GM19043 (cell line): Measurements from ENCODE around the gene CRADD.
"Not testable (repeated sequence)": the region's sequence is repeated elsewhere in the genome, so short reads cannot be mapped to it uniquely, and the experiment has no call there.

Source experiments
- ATAC-seq: cut with Tn5 transposase; IDR thresholded peaks from one replicate; pipeline ENCODE4 v1.9.1; 2021; ENCODE audit warnings: low read depth; ENCODE audit not compliant: unreplicated experiment

CRADD gene

DNA sequence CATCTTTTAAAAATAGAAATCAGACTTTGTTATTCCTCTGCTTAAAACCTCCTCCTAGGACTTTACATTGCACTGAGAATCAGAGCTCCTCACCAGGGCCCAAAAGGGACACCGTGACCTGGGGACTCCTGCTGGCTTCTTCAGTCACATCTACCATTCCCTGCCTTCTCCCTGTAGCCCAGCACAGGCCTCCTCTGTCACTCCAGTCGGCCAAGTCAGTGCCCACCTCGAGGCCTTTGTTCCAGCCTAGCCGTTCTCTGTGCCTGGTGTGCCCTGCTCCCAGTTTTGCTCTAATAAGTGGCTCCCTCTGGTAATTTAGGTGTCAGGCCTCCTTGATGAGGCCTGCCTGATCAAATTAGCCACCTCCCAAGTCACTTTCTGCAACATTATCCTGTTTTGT, 27.4 kb downstream of the CRADD start:
- no peak for ATAC-seq

DNA sequence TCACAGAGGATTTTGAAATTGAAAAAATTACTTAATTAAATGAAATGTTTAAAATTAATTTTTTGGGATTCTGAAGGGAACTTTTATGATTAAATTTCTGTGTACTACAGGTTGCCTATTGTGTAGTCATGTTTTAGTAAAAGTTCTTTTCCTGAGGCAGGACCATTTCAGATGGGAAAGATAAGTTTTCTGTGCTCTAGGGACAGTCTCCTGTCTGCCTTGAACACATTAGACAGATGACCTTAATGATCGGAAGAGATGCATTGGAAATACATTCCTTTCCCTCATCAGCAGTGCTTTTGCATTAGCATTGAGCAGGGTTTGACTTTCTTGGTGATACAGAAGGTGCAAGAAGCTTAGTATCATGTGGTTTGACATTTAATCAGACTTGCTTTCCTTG, 28.1 kb downstream of the CRADD start:
- ATAC-seq, result no peak

DNA sequence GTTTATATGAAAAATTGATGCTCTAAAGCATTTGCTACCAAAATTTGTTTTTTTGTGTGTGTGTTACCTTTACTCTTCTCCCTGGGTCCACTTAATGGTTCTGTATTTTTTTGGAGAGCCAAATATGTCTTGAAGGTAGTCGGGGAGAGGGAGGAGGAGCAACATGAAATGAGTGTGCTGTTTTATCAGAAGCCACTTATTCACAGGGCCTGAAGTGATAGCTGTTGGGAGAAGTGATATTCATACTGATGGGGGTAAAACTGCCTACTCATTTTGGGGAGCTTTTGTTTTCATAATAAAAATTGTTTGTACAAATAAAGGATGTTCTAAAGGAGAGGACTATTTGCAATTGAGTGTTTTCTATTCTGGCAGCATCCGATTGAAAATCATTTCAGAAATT, 29.2 kb downstream of the CRADD start:
- ATAC-seq, result no peak

DNA sequence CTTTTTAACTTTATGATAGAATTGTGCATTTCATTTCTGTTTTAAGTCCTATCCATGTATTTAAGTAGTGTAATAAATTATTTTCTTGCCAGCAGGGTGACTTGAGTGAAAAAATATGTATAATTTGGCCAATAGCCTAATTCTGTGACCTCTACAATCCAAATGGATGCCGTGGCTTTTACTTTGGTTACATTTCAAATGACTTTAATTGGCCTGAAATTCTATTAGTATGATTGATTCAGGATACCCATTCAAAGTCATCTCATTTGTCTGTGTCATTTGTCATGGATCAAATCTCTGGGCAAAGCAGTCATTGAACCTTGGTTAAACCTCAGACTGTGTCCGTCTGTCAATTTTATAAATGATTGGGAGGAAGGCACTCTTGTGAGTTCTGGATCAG, 29.6 kb downstream of the CRADD start:
- ATAC-seq, result no peak

DNA sequence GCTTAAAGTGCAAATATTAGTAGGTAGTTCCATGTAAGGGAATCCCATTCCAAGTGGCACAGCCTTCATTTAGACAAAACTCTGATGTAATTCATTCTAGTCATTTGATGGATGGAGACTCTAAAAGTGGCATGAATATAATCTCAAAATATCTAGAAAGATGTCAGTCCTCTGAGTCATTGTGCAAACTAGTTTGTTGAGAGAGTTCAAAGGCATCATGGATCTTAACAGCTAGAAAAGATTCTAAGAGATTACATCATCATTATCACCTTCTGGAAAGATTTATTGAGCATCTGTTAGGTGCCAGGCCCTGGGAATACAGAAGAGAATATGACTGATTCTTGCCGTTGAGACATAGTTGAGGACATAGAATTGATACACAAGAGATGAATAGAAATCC, 30.7 kb downstream of the CRADD start:
- ATAC-seq, result no peak

DNA sequence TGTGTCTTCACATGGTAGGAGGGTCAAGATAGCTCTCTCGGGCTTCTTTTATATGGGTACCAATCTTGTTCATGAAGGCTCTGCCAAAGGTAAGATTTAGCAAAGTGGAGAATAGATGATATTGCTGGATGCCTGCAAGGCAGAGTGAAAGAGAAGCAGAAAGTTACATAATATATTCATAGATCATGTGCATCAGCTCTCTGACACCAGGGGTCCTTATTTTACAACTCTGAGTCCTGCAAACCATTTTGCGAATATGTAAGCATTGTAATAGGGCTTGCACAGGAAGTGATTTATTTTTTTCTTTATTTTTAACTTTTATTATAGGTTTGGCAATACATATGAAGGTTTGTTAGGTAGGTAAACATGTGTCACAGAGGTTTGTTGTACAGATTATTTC, 31.8 kb downstream of the CRADD start:
- ATAC-seq, result no peak

DNA sequence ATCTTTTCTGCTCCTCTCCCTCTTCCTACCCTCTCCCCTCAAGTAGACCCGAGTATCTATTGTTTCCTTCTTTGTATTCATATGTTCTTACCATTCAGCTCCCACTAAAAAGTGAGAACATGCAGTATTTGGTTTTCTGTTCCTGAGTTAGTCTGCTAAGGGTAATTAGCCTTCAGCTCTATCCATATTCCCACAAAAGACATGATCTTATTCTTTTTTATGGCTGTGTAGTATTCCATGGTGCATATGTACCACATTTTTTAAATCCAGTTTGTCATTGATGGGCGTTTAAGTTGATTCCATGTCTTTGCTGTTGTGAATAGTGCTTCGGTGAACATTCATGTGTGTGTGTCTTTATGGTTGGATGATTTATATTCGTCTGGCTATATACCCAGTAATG, 32.2 kb downstream of the CRADD start:
- ATAC-seq, result no peak

DNA sequence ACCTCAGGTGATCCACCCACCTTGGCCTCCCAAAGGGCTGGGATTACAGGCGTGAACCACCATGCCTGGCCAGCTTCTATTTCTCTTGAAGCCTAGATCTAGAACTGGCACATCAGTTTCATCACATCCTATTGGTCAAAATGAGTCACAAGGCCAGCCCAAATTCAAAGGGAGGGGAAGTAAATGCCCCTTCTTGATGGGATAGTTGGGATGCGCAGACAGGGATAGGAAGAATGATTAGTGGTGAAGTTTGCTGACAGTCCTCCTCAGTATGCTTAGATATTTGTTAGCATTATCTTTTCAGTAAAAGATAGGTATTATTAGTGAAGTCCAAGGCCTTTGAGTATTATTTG, 33.4 kb downstream of the CRADD start:
- no peak for ATAC-seq

DNA sequence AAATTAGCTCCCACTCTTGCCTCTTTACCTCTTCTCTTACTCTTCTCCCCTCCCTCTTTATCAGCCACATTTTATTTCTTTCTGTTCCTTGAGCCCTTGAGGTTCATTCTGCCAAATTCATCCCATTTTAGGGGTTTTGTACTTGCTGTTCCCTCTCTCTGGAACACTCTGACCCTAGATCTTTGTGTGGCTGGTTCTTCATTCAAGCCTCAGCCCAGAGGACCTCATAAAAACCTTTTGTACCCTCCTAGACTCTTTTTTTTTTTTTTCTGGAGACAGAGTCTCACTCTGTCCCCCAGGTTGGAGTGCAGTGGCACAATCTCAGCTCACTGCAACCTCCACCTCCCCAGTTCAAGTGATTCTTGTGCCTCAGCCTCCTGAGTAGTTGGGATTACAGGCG, 34.3 kb downstream of the CRADD start:
- not testable (repeated sequence) for ATAC-seq

DNA sequence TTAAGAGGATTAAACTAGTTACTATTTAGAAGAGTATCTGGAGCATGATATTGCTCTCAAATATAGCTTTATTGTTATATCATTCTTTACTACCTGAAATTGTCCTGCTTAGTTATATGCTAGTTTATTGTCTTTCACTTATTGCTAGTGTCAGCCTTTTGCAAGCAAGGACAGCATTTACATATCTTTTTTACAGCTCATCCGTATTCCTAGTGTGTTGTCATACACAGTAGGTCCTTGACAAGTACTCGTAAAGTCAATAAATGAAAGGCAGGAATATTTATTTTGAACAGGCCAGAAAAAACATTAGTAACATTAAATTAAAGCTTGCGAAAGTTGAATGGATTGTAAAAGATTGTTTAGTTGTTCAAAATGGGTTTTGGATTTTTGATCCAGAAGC, 35.0 kb downstream of the CRADD start:
- ATAC-seq, result no peak

DNA sequence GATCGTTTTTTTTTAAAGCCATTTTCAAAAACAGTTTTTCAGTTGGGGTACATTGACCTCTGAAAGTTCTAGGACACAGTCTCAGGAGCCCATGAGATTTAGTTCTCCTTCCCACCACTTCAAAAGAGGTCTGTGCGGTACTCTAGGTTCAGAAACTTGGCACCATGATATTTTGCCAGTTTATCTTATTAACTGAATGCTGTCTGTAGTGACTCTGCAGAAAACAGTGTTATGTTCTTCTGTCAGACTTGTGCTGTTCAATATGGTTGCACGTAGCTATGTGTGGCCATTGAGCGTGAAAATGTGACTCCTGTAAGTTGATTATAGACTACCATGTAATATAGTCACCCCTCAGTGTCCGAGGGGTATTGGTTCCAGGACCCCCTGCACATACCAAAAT, 35.9 kb downstream of the CRADD start:
- ATAC-seq, result no peak

DNA sequence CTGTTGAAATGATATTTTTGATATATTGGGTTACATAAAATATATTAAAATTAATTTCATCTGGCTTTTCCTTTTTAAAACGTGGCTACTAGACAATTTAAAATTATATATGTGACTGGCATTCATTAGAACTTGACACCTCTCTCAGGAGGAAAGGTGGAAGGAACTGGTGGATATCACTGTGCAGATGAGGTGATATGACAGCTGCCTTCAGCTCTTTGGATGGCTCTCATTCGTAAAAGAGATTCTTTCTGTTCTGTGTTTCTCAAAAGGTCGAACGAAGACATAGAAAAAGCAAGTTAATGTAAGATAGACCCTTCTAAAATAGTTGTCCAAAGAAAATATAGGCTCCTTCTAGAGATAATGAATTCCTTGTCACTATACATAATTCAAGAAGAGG, 36.6 kb downstream of the CRADD start:
- no peak for ATAC-seq

DNA sequence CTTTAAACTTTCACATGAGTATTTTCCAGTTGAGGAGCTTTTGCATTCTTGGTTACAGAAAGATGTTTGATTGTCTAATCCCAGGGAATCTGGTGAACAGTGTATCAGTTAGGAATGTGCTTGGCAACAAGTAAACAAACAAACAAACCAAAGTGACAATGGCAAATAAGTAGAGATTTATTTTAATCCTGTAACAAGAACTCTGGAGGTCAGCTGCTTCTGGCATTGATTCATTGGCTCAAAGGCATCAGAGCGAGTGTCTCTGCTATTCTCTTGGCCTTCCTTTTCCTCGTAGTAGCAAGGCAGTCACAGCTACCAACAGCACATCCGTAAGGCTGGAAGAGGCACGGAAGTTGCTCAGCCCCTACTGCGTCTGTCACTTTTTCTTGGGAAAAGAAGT, 37.2 kb downstream of the CRADD start:
- no peak for ATAC-seq

DNA sequence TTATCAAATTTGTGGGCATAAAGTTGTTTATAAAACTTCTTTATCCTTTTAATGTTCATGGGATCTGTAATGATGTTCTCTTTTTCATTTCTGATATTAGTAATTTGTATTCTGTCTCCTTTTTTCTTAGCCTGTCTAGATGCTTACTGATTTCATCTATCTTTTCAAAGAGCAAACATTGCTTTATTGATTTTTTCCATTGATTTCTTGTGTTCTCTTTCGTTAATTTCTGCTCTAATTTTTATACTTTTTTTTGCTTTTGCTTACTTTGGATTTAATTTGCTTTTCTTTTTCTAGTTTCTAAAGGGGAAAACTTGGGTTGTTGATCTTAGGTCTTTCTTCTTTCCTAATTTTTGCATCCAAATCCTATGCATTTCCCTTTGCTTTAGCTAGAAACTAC, 42.5 kb downstream of the CRADD start:
- no peak for ATAC-seq

DNA sequence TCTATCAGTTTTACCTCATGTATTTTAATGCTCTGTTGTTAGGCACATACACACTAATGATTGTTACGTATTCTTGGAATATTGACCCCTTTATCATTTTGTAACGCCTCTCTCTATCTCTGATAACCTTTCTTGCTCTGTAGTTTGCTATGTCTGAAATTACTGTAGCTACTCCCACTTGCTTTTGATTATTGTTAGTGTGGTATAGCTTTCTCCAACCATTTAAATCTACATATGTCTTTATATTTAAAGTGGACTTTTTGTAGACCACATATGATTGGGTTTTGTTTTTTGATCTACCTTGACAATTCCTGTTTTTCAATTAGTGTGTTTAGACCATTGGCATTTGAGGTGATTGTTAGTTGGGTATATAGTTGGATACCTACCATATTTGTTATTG, 43.4 kb downstream of the CRADD start:
- ATAC-seq, result no peak

DNA sequence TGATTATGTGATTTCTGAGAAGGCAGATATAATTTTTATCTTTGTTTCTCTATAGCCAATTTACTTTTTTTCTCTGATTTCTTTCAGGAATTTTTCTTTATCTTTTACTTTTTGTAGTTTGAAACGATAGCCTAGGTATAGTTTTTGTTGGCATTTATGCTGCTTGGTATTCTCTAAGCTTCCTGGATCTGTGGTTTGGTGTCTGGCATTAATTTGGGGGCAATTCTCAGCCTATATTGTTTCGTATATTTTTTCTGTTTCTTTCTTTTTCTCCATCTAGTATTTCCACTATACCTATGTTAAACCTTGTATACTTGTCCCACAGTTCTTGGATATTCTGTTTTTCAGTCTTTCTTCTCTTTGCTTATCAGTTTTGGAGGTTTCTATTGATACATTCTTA, 45.0 kb downstream of the CRADD start:
- ATAC-seq, result no peak

DNA sequence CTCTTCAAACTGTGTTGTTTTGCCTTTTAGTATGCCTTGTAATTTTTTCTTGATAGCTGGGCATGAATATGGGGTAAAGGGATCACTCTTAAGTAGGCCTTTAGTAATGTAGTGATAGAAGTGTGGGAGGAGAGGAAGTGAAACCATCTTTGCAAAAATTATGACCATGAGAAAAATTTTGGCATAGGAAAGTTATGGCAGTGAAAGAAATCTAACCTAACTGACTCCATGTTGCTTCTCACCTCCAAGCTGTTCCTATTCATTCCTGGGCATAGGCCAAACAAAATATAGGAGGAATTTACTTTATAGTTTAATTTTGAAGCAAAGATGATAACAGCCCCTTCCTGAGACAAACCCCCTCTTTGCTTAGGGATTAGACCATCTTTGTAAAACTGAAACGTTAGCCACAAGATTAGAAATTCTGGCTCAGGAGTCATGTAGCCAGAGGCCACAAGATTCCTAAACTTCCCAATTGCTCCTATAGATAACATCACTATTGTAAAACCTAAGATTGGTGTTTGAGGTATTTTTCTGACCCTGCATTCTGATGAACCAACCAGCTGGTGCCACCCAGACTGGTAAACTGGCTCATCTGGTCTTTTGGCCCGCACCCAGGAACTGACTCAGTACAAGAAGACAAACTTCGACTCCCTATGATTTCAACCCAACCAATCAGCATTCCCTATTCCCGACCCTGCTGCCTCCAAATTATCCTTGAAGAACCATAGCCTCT, 45.8 kb downstream of the CRADD start:
- ATAC-seq, result no peak

DNA sequence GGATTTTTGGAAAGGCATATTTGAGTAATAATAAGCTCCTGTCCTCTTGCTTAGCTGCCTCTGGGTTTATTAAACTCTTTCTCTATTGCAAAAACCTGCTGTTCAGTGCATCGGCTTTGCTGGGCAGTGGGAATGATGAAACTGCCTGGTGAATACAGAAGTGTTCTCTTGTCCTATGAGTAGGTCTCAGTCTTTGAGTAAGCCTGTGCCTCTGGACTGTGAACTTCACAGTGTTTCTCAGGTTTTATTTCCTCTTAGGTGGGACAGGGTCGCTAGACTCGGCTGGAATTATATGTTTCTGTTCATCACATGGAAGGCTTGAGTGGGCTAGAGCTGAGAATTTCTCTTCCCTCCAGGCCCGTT, 46.4 kb downstream of the CRADD start:
- ATAC-seq, result no peak

DNA sequence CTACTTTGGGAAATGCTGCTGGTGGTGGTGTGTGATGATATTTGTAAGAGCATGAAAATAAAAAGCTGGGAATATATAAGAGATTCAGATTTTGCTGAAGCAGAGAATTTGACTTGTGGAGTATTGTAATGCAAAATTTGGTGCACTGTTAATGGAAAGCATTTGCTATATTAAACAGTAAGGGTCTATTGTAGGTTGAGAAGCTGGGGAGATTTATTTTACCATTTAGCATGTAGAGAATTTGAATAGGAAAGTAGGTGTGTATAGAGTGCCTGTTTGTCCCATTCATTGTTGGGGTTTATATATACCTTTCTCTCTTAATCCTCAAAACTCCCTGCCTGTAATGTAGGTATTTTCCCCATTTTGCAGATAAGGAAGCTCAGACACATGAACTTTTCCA, 48.4 kb downstream of the CRADD start:
- no peak for ATAC-seq

DNA sequence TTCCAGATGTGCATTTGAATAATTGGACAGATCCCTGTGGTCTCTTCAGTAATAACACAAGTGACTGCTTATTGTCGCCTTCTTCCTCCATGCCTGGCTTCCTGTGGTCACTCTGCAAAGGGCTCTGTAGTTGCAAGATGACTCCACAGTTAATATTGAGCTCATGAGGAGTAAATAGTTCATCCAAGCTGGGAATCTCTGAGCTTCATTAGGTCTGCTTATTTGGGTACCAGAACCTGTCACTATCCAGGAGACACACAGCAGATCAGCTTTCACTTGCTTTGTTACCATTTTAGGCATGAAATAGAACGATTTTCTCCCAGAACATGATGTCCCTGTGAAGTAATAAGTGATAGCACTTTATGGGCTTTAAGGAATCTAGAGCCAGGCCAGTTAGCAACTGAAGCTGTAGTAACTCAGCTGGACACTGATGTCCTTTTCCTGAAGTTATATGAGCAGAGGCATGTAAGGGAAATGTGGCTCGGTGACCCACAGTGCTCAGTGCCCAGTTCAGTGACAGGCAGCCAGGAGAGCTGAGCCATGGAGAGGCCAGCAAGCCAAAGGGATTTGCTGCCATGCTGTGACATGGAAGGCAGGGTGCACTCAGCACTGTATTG, 50.1 kb downstream of the CRADD start:
- no peak for ATAC-seq

DNA sequence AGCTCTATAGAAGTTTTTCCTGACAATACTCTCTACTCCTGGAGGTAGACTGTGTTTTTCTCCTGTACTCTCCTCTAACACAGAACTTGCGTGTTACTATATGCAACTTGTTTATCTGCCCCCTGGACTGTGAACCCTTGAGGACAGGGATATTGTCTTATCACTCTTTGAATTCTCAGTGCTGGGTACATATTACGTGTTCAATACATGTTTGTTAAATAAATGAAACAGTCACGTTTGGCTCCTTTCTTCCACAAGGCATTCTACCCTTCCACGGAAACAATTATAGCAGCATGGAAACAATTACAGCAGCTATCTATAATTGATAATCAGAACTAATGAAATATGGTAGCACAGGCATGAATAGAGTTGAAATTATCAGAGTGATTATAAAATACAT, 50.7 kb downstream of the CRADD start:
- no peak for ATAC-seq

DNA sequence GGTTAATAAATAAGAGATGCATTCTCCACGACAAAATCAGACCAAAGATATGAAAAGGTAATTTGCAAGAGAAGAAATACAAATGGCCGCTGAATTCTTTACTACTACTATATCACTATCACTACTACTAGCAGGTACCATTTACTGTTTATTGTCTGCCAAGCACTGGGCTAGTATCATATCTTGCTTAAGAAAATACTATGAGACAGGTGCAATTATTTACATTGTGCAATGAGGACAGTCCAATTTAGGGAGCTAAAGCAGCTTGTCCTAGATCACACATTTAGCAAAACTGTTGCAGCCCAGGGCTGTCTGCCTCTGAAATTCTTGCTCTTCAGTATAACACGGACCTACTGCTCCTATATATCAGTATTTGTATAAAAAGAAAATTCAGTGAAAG, 52.8 kb downstream of the CRADD start:
- no peak for ATAC-seq

DNA sequence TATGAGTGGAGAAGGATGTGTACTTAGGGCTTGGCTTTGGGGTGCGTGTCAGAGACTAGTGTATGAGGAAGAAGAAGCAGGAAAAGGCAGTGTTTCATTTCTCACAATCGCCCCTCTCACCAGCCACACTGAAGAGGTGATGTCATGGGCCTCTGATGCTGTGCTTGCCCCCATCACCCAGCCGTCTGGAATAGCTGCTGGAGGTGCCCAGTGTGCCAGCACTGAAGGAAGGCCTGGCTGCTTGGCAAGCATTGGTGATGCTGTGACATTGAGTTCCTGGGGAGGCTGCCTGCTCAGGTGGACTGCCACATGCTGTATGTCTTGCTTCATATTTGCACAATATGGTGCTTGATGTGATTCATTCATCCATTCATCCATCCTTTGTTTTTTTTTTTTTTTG, 56.2 kb downstream of the CRADD start:
- no peak for ATAC-seq
